Measurements from ENCODE around the gene CADM2. TPM values are rescaled to one million over a fixed set of nuclear protein-coding genes. Genes with fewer than 3 reads are reported as not detected.

The CADM2 gene
- total RNA-seq, 1 experiment from 2014 or later, result 10.9 TPM

GRCh38 chr3:85796140-85796539 is 837.4 kb downstream of the CADM2 start:
- no peak overlapping the region for H3K4me2 ChIP-seq (ENCODE audit: insufficient read depth, insufficient read length, low read length)
- no peak overlapping the region for H3K56ac ChIP-seq (ENCODE audit: insufficient read length, low read depth, low read length)
- no peaks in the 10 kb centered on the region for H3K27me3 Mint-ChIP-seq (ENCODE audit: low read depth)
- H3K27me3 ChIP-seq (ENCODE audit: insufficient read depth, low read length), result no peaks in the 10 kb centered on the region
- H2BK12ac ChIP-seq (ENCODE audit: insufficient read length, low read depth, low read length), result no peak overlapping the region
- DNase-seq, result no peak
- H3K79me1 ChIP-seq (ENCODE audit: insufficient read depth, low read depth, low read length, poor library complexity, severe bottlenecking), result no peaks in the 10 kb centered on the region
- WGBS (ENCODE audit: extremely low coverage, insufficient read length, low lambda C conversion rate), result no CpG with 5 or more reads among the region's 4 CpGs
- H3K18ac ChIP-seq (ENCODE audit: insufficient read length, low read depth, low read length), result no peak overlapping the region
- H2BK20ac ChIP-seq (ENCODE audit: low read depth, low read length, poor library complexity, severe bottlenecking), result no peak overlapping the region
- 0 out of 7 replicates have a peak overlapping the region, but pooled peaks of 1 of the 3 experiments have one; percentile 62 for H3K27ac Mint-ChIP-seq
- H4K91ac ChIP-seq (ENCODE audit: insufficient read length, low read depth, low read length), result no peak overlapping the region
- H4K20me1 ChIP-seq (ENCODE audit: control insufficient read depth, insufficient read depth, insufficient read length), result no peaks in the 10 kb centered on the region
- H3K4ac ChIP-seq (ENCODE audit: low read depth, low read length), result no peak overlapping the region
- no peak overlapping the region for H2BK15ac ChIP-seq (ENCODE audit: low read depth, low read length)
- no peaks in the 10 kb centered on the region for H3K79me2 ChIP-seq (ENCODE audit: insufficient read depth, low read length)
- no peak overlapping the region for H4K5ac ChIP-seq (ENCODE audit: insufficient read length, low read depth, low read length)
- no peaks in the 10 kb centered on the region for H3K9me3 ChIP-seq (ENCODE audit: control insufficient read depth, low read depth, low read length)
- H3K23ac ChIP-seq (ENCODE audit: insufficient read length, low read depth, low read length), result no peak overlapping the region
- no peak overlapping the region for H3K27ac ChIP-seq (ENCODE audit: insufficient read length, low read depth, low read length)
- H2AFZ ChIP-seq (ENCODE audit: low read length), result no peak overlapping the region
- H3K4me1 ChIP-seq (ENCODE audit: insufficient read depth, low read length), result no peaks in the 10 kb centered on the region; the same call in 1 of the 2 replicates
- H3K4me1 Mint-ChIP-seq, result peaks cover 12 to 14% of the 10 kb centered on the region in 2 experiments
- H3K9ac ChIP-seq (ENCODE audit: extremely low read depth, insufficient read length, low read length), result no peak overlapping the region
- no peak overlapping the region for H2BK5ac ChIP-seq (ENCODE audit: insufficient read length, low read length)
- H3K23me2 ChIP-seq (ENCODE audit: insufficient read length, low read depth, low read length, poor library complexity, severe bottlenecking), result no peaks in the 10 kb centered on the region
- H2AK5ac ChIP-seq (ENCODE audit: insufficient read length, low read length), result no peak overlapping the region
- no peak for TF ChIP-seq CTCF (conservative IDR thresholded peaks at IDR 0.05)
- no peak overlapping the region for H4K8ac ChIP-seq (replicated peaks; ENCODE audit: insufficient read length, low read depth, low read length)
- H3K36me3 Mint-ChIP-seq (ENCODE audit: insufficient read depth in 1 of 3, low read depth in 3 of 3), result peaks cover 0 to 6% (median 2%) of the 10 kb centered on the region in 3 experiments; a peak in 2 of 7 replicates
- no peak overlapping the region for H3T11ph ChIP-seq (ENCODE audit: low read length)
- H2BK120ac ChIP-seq (ENCODE audit: low read depth, low read length, poor library complexity, severe bottlenecking), result no peak overlapping the region
- no peak overlapping the region for H3K4me3 Mint-ChIP-seq
- no peak overlapping the region for H3K14ac ChIP-seq (ENCODE audit: insufficient read depth, low read length)
- H3K9me3 Mint-ChIP-seq, result peaks cover 14 to 16% of the 10 kb centered on the region in 2 experiments; a peak in 4 of 5 replicates

Data from H9 (cell line).